ENCODE data around the gene BPNT1.

Gene BPNT1

DNA sequence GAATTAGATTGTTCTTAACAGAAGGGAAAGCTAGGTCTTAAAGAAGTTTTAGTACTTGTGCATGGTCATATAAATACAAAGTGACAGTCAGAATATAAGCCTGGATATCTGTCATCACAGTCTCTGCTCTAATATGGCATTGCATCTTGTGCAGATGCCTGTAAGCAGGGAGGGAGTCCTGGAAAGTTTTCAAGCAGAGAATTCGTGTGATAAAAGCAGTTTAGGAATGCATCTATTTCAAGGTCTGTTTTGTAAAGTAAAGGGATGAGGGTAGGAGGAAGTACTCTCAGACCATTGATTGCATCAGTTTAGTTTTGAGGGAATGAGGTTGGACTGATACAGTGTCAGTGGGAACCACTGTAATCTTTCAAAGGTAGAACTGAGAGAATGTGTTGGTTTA lies 35.0 kb upstream of the BPNT1 start:
- H3K27me3 ChIP-seq (replicated peaks; ENCODE audit: control insufficient read depth, insufficient read depth, low read length) = no peaks in the 10 kb centered on the region
- DNase-seq (ENCODE audit: extremely low read depth, insufficient read length) = no peak
- H3K36me3 ChIP-seq (ENCODE audit: control insufficient read depth, insufficient read depth, low read length) = no peaks in the 10 kb centered on the region
- TF ChIP-seq, protein P1, sequence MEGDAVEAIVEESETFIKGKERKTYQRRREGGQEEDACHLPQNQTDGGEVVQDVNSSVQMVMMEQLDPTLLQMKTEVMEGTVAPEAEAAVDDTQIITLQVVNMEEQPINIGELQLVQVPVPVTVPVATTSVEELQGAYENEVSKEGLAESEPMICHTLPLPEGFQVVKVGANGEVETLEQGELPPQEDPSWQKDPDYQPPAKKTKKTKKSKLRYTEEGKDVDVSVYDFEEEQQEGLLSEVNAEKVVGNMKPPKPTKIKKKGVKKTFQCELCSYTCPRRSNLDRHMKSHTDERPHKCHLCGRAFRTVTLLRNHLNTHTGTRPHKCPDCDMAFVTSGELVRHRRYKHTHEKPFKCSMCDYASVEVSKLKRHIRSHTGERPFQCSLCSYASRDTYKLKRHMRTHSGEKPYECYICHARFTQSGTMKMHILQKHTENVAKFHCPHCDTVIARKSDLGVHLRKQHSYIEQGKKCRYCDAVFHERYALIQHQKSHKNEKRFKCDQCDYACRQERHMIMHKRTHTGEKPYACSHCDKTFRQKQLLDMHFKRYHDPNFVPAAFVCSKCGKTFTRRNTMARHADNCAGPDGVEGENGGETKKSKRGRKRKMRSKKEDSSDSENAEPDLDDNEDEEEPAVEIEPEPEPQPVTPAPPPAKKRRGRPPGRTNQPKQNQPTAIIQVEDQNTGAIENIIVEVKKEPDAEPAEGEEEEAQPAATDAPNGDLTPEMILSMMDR (IDR thresholded peaks at IDR 0.05; ENCODE audit: insufficient read depth, low read length, poor library complexity, severe bottlenecking) = no peak
- no peak overlapping the region for H3K4me3 ChIP-seq (replicated peaks; ENCODE audit: low read depth, low read length)

DNA sequence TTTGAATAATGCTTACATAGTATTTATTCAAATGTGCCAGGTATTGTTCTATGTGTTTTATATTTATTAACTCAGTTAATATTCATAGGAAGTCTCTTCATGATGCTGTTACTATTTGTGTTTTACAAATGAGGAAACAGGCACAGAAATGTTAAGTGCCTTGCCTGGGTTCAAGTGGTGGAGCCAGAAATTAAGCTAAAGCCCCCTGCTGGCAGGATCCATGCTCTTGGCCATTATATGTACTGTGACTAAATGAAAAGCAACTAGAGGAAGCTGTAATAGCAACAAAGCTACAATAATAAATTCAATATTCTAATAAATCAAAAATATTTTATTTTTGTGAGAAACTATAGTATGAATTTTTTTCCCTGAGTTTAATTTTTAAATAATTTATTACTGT lies 34.3 kb upstream of the BPNT1 start:
- Histone ChIP-seq H3K36me3 (ENCODE audit: control insufficient read depth, insufficient read depth, low read length) (no peaks in the 10 kb centered on the region), H3K27me3 (replicated peaks; ENCODE audit: control insufficient read depth, insufficient read depth, low read length) (no peaks in the 10 kb centered on the region), H3K4me3 (replicated peaks; ENCODE audit: low read depth, low read length) (no peak overlapping the region)
- no peak for DNase-seq (ENCODE audit: extremely low read depth, insufficient read length)
- TF ChIP-seq, protein P1 (IDR thresholded peaks at IDR 0.05; ENCODE audit: insufficient read depth, low read length, poor library complexity, severe bottlenecking) = peak; percentile 50

DNA sequence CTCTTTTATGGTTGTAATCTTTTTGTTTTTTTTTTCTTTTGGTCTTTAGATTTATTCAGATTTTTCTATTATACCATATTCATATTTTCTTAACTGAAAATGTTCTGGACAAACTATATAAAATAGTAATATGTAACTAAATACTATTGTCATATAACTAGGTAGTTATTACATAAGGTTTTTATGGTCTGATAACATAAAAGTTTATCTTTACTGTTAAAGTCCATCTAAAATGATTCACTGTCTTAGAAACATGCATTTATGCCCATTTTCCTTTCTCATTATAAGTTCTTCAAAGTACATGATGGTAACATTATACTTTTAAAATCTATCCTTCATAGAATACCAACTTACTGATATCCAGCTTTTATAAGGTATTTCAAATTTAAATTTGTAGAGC lies 33.5 kb upstream of the BPNT1 start:
- Histone ChIP-seq H3K27me3 (replicated peaks; ENCODE audit: control insufficient read depth, insufficient read depth, low read length) (no peaks in the 10 kb centered on the region), H3K4me3 (replicated peaks; ENCODE audit: low read depth, low read length) (no peak overlapping the region), H3K36me3 (ENCODE audit: control insufficient read depth, insufficient read depth, low read length) (no peaks in the 10 kb centered on the region)
- DNase-seq (ENCODE audit: extremely low read depth, insufficient read length) = no peak
- TF ChIP-seq, protein P1 (IDR thresholded peaks at IDR 0.05; ENCODE audit: insufficient read depth, low read length, poor library complexity, severe bottlenecking) = no peak

DNA sequence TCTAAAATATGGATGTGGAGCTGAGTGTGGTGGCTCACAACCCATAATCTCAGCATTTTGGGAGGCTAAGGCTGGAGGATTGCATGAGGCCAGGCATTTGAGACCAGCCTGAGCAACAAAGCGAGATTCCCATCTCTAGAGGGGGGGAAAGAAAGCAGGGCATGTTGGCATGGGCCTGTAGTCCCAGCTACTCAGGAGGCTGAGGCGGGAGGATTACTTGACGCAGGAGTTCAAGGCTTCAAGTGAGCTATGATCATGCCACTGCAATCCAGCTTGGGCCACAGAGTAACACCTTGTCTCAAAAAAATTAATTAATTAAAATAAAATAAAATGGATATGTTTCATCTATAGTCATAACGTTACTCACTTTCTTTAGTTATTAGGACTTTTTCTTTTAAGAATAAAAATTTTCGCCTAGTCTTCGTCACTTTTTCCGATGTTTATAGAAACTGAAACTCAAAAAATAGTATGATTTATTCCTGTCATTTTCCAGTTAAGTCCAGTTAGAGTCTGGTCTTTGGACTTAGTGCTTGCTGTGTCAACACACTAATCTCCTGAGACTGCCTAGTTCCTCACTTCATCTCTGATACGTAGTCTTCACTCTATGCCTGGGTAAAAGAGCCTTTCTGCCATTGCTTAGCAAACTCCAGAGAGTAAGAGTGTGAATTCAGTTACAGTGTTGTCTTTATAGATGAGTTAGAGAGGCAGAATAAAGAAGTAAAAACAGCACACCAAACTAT lies 32.4 kb upstream of the BPNT1 start:
- DNase-seq (ENCODE audit: extremely low read depth, insufficient read length) = no peak
- TF ChIP-seq, protein P1 (IDR thresholded peaks at IDR 0.05; ENCODE audit: insufficient read depth, low read length, poor library complexity, severe bottlenecking) = no peak
- Histone ChIP-seq H3K36me3 (ENCODE audit: control insufficient read depth, insufficient read depth, low read length) (no peaks in the 10 kb centered on the region), H3K27me3 (replicated peaks; ENCODE audit: control insufficient read depth, insufficient read depth, low read length) (no peaks in the 10 kb centered on the region), H3K4me3 (replicated peaks; ENCODE audit: low read depth, low read length) (no peak overlapping the region)

DNA sequence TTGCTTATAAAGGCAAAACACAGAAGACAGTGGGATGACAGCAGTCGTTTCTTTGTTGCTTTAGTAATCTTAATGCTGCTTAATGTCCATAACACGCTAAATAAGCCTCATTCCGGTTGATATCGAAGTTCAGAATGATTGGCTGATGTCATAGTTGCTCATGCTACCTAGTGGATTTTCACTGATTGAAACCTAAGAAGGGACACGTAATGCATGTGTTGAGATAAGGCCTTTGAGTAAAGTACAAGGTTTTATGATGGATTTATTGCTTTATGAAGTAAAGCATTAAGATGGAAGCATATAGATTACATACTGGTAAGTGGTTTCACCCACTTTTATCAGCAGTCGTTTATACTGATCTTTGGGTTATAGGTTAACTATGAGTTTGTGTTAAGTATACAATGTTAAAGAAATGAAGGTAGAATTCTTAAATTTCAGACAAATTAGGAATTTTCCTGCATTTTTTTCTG lies 29.5 kb upstream of the BPNT1 start:
- no peaks in the 10 kb centered on the region; the same call in none of the 2 replicates for H3K36me3 ChIP-seq (ENCODE audit: control insufficient read depth, insufficient read depth, low read length)
- no peak overlapping the region for H3K4me3 ChIP-seq (replicated peaks; ENCODE audit: low read depth, low read length)
- TF ChIP-seq, protein P1 (IDR thresholded peaks at IDR 0.05; ENCODE audit: insufficient read depth, low read length, poor library complexity, severe bottlenecking) = no peak
- DNase-seq (ENCODE audit: extremely low read depth, insufficient read length) = no peak
- no peaks in the 10 kb centered on the region for H3K27me3 ChIP-seq (replicated peaks; ENCODE audit: control insufficient read depth, insufficient read depth, low read length)

All from GM06990 (cell line).